DOHH2 (cell line): ENCODE data around the gene SPATA20.

Experiments
- EZH2phosphoT487 ChIP-seq: fragments of 200-600 bp; sonication (generic); IDR thresholded peaks from 2 replicates; pipeline ENCODE4 v1.6.1; 2017; ENCODE audit warnings: borderline replicate concordance, mild to moderate bottlenecking, antibody characterized with exemption, low read length, moderate library complexity, mixed read lengths
- TF ChIP-seq, protein P1 (sequence below): fragments of 200-600 bp; sonication (generic); IDR thresholded peaks from one replicate; pipeline ENCODE4 v1.5.1; 2014; ENCODE audit warnings: antibody characterized with exemption, mild to moderate bottlenecking, low read depth, low read length; ENCODE audit not compliant: poor library complexity, severe bottlenecking

DNA sequence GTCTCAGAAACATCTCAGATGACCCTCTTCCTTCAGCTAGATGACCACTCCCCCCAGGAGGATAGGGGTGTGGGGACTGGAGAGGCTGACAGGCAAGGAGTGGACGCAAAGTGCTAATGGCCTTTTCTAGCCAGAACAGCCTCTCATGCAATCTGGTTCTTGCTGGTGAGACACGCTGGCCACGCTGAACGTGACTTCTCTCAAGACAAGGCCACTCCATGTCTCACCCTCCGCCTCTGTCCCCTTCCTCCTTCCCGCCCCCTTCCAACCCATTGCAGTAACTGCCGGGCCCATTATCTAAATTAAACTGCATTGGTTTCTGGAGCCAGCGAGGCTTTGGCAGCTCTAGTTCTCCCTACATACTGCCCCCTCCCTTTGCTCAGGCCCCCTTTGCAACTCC, 23.1 kb downstream of the SPATA20 start:
- TF ChIP-seq, protein P1, sequence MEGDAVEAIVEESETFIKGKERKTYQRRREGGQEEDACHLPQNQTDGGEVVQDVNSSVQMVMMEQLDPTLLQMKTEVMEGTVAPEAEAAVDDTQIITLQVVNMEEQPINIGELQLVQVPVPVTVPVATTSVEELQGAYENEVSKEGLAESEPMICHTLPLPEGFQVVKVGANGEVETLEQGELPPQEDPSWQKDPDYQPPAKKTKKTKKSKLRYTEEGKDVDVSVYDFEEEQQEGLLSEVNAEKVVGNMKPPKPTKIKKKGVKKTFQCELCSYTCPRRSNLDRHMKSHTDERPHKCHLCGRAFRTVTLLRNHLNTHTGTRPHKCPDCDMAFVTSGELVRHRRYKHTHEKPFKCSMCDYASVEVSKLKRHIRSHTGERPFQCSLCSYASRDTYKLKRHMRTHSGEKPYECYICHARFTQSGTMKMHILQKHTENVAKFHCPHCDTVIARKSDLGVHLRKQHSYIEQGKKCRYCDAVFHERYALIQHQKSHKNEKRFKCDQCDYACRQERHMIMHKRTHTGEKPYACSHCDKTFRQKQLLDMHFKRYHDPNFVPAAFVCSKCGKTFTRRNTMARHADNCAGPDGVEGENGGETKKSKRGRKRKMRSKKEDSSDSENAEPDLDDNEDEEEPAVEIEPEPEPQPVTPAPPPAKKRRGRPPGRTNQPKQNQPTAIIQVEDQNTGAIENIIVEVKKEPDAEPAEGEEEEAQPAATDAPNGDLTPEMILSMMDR: no peak
- no peak for TF ChIP-seq EZH2phosphoT487
